GM12891 (cell line): ENCODE measurements around the gene THSD4.

Source experiments
- PAX5 ChIP-seq: IDR thresholded peaks from 2 replicates; pipeline ENCODE4 v1.6.1; 2011; ENCODE audit warnings: low read length, moderate library complexity, mild to moderate bottlenecking; ENCODE audit not compliant: insufficient read depth, severe bottlenecking
- POLR2A ChIP-seq: IDR thresholded peaks from 2 replicates; pipeline ENCODE4 v1.6.1; 2011; ENCODE audit warnings: low read depth, low read length, control low read depth
- POLR2AphosphoS5 ChIP-seq: IDR thresholded peaks from 2 replicates; pipeline ENCODE4 v1.6.1; 2011; ENCODE audit warnings: low read depth, low read length, control low read depth
- POU2F2 ChIP-seq: IDR thresholded peaks from 2 replicates; pipeline ENCODE4 v1.6.1; 2011; ENCODE audit warnings: low read depth, mild to moderate bottlenecking, control low read depth, low read length, moderate library complexity
- SPI1 ChIP-seq: IDR thresholded peaks from 2 replicates; pipeline ENCODE4 v1.6.1; 2011; ENCODE audit warnings: low read depth, low read length, control low read depth
- TAF1 ChIP-seq: IDR thresholded peaks from 2 replicates; pipeline ENCODE4 v1.6.1; 2011; ENCODE audit warnings: low read depth, low read length, control low read depth

DNA sequence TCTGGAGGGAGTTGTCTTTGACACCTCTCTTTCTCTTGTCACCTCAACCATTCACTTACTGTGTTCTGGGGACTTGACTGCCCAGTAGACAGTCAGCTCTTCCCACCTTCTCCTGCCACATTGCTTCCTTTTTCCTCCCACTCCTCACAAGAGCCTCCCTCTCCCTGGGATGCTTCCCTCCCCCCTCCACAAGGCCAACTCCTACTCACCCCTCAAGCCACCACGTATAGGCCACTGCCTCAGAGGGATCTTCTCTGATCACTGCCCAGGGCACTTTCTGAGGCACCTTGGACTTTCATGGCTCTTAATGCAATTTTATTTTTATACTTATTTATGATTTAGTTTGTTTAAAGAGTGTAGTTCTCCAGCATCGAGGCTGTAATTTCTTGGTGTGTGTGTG, 23.2 kb downstream of the THSD4 start:
- TF ChIP-seq POLR2AphosphoS5 (no peak), POLR2A (no peak), TAF1 (no peak), SPI1 (no peak), PAX5 (no peak), POU2F2 (no peak)
